ENCODE results near the gene RER1.

DNA sequence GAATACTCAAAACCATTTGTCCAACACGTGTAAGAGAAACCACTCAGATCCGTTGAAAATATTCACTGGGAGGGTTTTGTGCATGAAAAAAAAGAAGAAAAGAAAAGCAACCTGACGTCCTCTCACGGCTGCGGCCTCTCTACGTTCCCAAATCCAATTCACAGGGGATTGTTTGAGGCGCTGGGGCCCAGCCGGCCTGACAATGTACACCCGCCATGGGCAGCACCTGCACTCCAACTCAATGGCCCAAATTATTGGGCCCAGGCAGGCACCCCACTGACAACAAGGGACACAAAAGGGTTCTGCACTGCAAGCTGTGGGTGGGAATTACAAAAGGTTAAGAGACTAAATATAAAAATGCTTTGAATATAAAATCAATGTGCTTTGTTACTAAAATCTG lies 41.8 kb upstream of the RER1 start:
- TF ChIP-seq CTCF (IDR thresholded peaks at IDR 0.05), result no peak
- TF ChIP-seq POLR2A (IDR thresholded peaks at IDR 0.05), result no peak

All from heart left ventricle (tissue), 13 donors.